8988T (cell line): ENCODE data around the gene DLX1.
"Not testable (repeated sequence)": the region's sequence is repeated elsewhere in the genome, so short reads cannot be mapped to it uniquely, and the experiment has no call there.

Experiments
- DNase-seq: peaks from one replicate; pipeline ENCODE4 v3.0.0; 2011

The DLX1 gene

GRCh38 chr2:172120118-172120517 lies 34.8 kb downstream of the DLX1 start:
- no peak for DNase-seq

GRCh38 chr2:172128484-172128883 lies 43.2 kb downstream of the DLX1 start:
- no peak for DNase-seq

GRCh38 chr2:172129404-172129803 lies 44.1 kb downstream of the DLX1 start:
- DNase-seq = no peak

- no peak for DNase-seq
Measured at GRCh38 chr2:172131713-172132555, 46.6 kb downstream of the DLX1 start.

GRCh38 chr2:172134270-172134669 lies 49.0 kb downstream of the DLX1 start:
- DNase-seq = no peak

- DNase-seq = no peak
Measured at GRCh38 chr2:172135446-172135845, 50.1 kb downstream of the DLX1 start.

GRCh38 chr2:172137109-172137508 lies 51.8 kb downstream of the DLX1 start:
- no peak for DNase-seq

- DNase-seq = no peak
Measured at GRCh38 chr2:172137943-172138342, 52.6 kb downstream of the DLX1 start.

- DNase-seq = not testable (repeated sequence)
Measured at GRCh38 chr2:172138727-172139126, 53.4 kb downstream of the DLX1 start.
